ENCODE results near the gene PHPT1.

The PHPT1 gene

GRCh38 chr9:136860933-136861873 is 12.0 kb downstream of the PHPT1 start:
- TF ChIP-seq EGR1 (IDR thresholded peaks at IDR 0.05): no peak
- no peak for TF ChIP-seq NFIC (IDR thresholded peaks at IDR 0.05)
- TF ChIP-seq YY1 (IDR thresholded peaks at IDR 0.05; ENCODE audit: low read depth): no peak
- no peak for TF ChIP-seq CEBPB (IDR thresholded peaks at IDR 0.05)

DNA sequence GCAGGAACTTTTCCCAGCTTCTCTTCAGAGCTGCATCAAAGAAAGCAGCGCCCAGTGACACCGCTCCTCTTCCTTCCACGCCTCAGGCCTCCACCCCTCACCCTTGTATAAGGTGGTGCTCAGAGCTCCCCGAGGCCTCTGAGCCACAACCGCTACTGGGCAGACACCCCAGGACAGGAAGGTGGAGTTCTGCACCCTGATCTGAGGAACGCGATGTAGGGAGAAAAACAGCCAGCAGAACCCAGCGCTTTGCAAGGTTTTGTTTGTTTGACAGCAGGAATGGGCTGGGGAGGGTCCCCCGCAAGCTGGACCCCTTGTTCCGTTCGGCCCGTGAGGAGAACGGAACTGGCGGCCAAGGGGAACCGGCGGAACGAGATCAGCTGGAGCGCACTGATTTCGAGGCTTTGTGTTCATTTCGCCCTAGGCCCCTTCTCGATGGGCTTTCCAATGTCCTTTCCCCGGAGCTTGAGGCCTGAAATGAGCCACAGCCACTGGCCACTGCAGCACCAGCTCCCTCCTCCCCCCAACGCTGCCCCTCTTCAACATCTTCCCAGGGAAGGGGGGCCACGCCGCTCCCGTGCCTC is 12.8 kb downstream of the PHPT1 start:
- TF ChIP-seq TEAD4 (IDR thresholded peaks at IDR 0.05) (no peak), EP300 (IDR thresholded peaks at IDR 0.05; ENCODE audit: borderline replicate concordance) (no peak), MAX (IDR thresholded peaks at IDR 0.05) (no peak)

DNA sequence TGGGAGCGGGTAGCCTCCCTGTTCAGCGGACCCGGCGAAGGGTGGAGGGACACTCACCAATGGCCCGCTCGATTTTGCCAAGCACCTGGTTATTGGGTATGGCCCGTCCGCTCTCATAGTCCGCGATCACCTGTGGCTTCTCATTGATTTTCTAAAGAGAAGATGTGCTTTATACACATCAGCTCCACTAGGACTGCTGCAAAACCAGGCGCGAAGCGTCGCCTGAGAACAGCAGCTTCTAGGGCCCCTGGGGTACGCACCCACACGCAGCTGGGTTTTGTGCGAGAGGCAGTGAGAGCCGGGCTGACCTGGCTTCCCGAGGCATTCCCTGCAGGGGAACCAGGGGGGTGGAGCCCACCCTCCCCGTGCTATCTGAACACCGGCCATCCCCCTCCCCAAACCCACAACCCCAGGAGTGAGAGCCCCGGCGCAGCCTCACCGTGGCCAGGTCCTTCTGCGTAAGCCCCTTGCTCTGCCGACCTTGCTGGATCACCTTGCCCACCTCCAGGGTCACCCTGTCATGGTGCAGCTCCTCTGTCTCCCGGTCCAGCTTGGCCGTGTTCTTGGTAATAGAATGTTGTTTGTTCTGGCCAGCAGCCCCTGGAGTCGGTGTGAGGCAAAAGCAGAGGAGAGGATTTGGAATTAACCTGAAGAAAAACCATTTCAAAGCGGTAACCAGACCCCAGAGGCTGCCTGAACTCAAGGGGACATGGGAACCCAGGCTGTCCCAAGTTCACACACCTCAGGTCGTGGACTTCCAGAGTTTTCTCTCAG is 13.8 kb downstream of the PHPT1 start:
- TF ChIP-seq EP300 (IDR thresholded peaks at IDR 0.05; ENCODE audit: borderline replicate concordance) (no peak), MAX (IDR thresholded peaks at IDR 0.05) (no peak), TCF12 (IDR thresholded peaks at IDR 0.05; ENCODE audit: low read depth) (no peak), FOXM1 (IDR thresholded peaks at IDR 0.05; ENCODE audit: borderline replicate concordance, low read depth) (no peak), RAD21 (IDR thresholded peaks at IDR 0.05; ENCODE audit: low read depth) (no peak), EGR1 (IDR thresholded peaks at IDR 0.05) (no peak), REST (IDR thresholded peaks at IDR 0.05; ENCODE audit: low read depth) (no peak), CREB1 (IDR thresholded peaks at IDR 0.05; ENCODE audit: low read depth) (no peak), CEBPB (IDR thresholded peaks at IDR 0.05) (no peak), YY1 (IDR thresholded peaks at IDR 0.05; ENCODE audit: low read depth) (no peak), ZBTB7A (IDR thresholded peaks at IDR 0.05; ENCODE audit: low read depth) (no peak), TEAD4 (IDR thresholded peaks at IDR 0.05) (no peak)
- TF ChIP-seq, protein P1, sequence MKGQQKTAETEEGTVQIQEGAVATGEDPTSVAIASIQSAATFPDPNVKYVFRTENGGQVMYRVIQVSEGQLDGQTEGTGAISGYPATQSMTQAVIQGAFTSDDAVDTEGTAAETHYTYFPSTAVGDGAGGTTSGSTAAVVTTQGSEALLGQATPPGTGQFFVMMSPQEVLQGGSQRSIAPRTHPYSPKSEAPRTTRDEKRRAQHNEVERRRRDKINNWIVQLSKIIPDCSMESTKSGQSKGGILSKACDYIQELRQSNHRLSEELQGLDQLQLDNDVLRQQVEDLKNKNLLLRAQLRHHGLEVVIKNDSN (IDR thresholded peaks at IDR 0.05): no peak

GRCh38 chr9:136863623-136864273 is 14.5 kb downstream of the PHPT1 start:
- TF ChIP-seq RAD21 (IDR thresholded peaks at IDR 0.05; ENCODE audit: low read depth) (no peak), TEAD4 (IDR thresholded peaks at IDR 0.05) (no peak), CREB1 (IDR thresholded peaks at IDR 0.05; ENCODE audit: low read depth) (no peak), EGR1 (IDR thresholded peaks at IDR 0.05) (no peak), YY1 (IDR thresholded peaks at IDR 0.05; ENCODE audit: low read depth) (no peak), ZBTB7A (IDR thresholded peaks at IDR 0.05; ENCODE audit: low read depth) (no peak), MAX (IDR thresholded peaks at IDR 0.05) (no peak), EP300 (IDR thresholded peaks at IDR 0.05; ENCODE audit: borderline replicate concordance) (no peak), TAF1 (IDR thresholded peaks at IDR 0.05; ENCODE audit: low read depth) (no peak), REST (IDR thresholded peaks at IDR 0.05; ENCODE audit: low read depth) (no peak), TCF12 (IDR thresholded peaks at IDR 0.05; ENCODE audit: low read depth) (no peak), FOXM1 (IDR thresholded peaks at IDR 0.05; ENCODE audit: borderline replicate concordance, low read depth) (no peak), NFIC (IDR thresholded peaks at IDR 0.05) (no peak), CEBPB (IDR thresholded peaks at IDR 0.05) (no peak)
- TF ChIP-seq, protein P1 (IDR thresholded peaks at IDR 0.05): no peak

All from Ishikawa (cell line).